GM19240 (cell line): ENCODE results near the gene TLN1.

Experiments used
- DNase-seq: peaks from one replicate; pipeline ENCODE4 v3.0.0; 2011; ENCODE audit warnings: low spot score; ENCODE audit not compliant: insufficient read length

TLN1 gene

DNA sequence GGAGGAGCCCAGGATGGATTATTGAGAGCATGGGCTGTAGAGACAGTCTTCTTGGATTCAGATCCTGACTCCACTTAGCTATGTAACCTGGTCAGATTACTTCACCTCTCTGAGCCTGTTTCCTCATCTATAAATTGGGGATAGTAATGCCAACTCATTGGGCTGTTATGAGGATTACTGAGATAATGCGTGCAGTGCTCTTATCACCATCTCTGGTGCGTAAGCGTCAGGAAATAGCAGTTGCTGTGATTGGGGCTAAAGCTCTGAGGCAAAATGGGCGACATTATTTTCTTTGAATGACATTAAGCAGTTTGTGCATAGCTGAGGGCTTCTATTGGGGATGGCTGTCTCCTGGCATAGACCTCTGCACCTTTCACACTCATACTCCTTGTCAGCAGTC, 23.1 kb upstream of the TLN1 start:
- no peak for DNase-seq

DNA sequence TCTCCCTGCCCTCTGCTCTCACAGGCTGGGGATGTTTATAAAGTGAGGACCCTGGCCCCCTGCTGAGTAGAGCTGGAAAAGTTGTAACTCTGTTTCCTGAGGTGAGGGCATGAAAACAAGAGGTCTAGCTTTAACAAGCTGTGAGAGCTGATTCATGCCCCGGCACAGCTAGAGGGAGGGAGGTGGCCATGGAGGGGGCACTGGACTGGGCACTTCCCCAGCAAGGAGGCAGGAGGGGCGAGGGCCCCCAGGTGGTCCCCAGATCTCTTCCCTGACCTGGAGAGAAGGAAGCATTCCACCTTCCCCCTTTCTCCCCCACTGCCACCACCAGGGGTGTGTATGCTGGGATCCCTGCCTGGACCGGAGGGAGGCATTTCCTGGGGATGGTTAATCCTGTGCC, 22.3 kb upstream of the TLN1 start, which contains the start of gene MSMP:
Gene MSMP, minus strand, starts transcription at position 13 of the 400 bp plus-strand sequence. CDS start 147 bp downstream, outside the sequence.
- DNase-seq = no peak

DNA sequence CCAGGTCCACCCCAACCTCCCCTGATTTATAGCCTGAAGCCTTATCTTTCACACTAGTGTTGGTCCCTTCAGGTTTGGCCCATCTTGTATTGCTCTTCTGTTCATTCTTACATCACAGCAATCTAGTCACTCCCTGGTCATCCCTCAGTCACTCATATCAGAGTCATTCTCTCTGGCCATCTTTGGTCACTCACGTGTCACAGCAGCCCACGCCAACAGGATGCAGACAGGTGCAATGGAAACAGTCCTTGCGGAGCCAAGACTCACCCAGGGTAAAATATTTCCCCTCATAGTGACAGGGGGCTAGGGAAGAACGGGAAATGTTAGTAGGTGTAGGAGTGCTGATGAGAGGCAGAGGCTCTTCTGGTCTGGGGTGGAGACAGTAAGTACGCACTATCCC, 21.5 kb upstream of the TLN1 start:
- no peak for DNase-seq

DNA sequence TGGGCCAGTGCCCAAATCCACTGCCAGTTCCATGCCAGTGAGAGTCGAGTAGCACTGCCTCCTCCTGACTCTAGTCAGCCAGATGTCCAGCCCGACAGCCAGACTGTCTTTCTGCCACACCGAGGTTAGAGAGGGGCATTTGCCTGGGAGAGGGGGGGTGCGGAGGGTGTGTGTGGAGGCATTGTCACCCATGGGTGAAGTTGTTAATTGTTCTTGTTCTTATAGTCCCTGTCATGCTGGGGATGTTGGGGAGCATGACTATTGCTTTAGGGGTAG, 18.2 kb upstream of the TLN1 start:
- DNase-seq = no peak

DNA sequence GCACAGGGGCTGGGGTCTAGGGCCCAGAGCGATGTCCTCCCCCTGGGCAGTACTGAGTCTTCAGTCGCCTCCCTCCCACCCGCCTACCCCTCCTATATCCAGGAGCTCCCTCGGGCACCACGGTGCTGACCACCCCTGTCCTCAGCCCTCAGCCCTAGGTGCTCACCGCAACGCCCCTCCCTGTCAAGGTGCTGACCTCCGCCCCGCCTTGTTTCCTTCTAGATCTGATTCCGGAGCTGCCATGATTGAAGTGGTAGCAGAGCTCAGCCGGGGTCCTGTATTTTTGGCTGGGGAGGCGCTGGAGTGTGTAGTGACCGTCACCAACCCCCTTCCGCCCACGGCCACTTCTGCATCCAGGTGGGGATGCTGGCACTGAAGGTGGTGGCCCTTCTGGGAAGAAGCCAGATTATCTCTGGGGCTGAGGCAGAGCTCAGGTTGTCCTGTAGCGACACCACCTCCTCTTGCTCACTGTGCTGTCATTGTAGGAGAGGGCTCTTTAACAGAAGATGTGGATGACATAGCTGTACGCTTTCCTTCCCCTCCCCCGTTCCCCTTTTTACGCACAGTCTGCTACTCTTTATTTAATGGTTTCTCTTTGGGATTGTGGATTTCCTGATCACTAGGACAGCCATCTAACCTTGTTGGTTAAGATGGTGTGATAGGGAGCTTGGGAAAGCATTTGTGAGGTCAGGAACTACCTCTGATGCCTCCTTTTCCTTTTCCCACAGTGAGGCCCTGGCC, 17.7 kb upstream of the TLN1 start:
- DNase-seq = no peak

DNA sequence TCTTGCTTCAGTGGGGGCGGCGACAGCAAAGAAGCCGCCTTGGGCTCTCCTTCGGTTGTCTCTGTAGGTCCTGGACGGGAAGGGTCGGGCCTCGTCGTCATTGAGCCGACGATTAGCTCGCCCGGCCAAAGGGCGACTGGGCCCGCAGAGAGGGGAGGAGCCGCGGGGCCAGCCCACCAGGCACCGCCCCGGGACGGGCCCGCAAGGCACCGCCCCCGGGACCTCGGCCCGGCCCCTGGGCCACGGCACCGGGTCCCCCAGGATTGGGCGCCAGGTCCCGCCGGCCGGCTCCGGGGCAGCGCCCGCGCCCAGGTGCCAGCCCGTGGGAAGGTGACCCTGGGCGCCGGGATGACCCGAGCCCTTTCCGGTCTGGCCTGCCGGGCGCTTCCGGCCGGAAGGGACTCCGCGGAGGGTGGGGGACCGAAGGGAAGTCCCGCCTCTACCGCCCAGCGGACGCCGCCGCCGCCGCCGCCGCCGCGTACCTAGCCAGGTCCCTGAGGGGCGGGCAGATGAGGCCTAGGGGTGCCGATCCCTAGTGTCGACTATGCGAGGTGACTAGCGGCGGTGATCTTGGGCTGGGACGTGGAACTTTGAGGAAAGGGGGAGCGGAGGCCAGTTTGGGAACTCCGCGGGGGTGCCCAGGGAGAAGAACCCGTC, 17.0 kb upstream of the TLN1 start, which contains the start of the genes GBA2 and RGP1:
Gene GBA2, minus strand, starts transcription at position 371 of the 657 bp plus-strand sequence. CDS start 524 bp downstream, outside the sequence.
Gene RGP1, plus strand, starts transcription at position 430 of the 657 bp plus-strand sequence. CDS start 469 bp downstream, outside the sequence.
- DNase-seq = no peak

DNA sequence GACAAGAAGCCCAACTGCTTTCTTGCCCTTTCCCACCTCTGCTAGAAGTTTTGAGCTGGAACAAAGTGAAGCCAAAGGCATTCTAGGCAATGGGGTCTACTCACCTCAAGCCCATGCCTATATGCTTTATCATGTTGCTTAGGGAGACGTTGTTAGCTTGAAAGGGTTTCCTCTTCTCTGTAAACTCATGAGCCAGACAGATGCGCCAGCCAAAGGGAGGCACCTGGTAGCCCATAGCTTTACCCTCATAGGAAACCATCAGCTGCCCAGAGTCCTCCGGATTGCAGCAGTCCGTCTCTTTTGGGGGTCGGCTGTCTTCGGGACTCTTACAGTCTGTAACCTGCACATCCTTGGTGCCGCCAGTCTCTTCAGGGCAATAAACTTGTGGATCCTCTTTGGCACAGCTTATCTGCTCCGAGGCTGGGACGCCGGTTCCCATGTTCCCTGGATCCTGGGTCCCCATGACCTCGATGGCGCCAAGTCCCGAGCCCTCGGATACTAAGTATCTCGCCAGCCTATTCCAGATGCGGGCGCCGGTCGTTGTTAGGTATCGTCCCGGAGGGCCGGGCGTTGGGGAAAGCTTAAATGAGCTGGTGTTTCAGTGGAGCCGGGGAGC, 16.4 kb upstream of the TLN1 start:
- no peak for DNase-seq

DNA sequence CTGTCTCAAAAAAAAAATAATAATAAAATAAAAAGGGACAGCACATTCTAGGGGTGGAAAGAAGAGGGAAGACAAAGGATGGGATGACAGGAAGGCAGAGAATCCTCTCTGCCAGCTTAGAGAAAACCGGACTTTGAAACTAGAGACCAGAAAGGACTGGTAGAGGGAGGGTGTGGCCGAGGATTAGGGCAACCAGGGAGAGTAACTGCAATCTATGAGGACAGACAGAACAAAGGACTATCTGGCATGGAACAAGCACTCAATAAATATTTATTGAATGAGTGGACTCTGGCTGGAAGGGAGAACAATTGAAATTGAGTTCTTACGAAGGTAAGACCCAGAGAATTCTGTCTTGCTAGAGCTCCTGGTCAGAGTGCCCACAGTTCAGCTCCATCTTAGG, 14.6 kb upstream of the TLN1 start:
- no peak for DNase-seq

DNA sequence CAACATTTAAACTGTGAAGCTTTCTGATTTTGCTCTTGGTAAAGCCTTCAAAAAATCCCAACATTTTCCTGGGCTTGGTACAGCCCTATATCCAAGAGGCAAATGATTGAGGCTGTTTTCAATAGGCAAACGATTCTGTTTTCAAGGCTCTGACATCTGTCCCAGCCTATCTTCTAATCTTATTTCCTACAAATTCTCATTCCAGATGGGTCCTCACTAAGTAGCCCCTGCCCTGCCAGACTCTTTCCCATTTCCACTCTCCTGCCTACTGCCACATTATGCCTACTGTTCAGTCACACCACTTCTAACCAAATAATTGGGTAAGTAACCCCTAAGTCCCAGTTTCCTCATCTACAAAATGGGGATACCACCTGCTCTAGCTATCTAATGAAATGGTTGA, 13.6 kb upstream of the TLN1 start:
- DNase-seq = no peak

DNA sequence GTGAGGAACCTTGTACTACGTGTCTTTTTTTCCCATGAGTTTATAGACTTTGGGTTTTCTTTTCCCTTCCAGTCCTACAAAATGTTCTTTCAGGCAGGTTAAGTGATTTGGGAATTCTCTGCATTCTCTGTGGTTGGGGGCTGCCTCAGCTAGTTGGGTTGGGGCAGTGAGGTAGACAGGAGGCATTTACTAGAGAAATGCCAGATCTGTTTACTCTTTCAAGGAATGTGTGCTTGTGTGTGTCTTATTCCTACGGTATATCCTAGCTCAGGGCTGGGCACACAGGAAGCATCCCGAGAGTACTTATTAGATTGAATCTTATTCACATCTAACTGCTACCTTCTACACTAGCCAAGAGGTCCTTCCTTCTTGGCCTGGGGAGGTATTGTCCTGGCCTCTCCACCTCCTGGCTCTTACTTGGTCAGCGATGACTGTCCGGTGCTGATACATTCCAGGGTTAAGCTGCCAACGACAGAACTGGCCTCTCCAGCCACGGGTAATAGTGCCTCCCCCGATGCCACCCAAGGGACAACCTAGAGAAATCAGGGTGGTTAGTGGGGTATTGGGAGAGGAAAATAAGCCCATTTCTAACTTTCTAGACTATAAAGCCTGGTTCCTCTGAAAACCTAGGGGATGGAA, 12.0 kb upstream of the TLN1 start:
- DNase-seq = no peak

DNA sequence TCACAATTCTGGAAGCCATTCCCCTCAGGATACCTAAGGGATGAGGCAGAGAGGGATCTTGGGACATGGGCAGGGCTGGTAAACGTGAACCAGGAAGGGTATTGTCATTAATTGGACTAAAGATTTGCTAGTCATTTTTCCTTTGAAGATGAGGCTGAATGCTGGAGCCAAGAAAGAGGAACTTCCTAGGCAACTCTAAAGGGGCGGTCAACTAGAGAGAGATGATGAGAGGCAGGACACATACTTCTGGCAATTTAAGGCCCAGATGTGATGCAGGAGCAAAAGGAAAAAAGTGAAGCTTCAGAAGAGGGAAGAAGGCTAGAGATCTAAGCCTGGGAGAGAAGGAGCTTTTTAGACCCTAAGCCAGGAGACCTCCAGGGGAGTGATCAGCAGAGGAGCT, 11.5 kb upstream of the TLN1 start:
- no peak for DNase-seq

DNA sequence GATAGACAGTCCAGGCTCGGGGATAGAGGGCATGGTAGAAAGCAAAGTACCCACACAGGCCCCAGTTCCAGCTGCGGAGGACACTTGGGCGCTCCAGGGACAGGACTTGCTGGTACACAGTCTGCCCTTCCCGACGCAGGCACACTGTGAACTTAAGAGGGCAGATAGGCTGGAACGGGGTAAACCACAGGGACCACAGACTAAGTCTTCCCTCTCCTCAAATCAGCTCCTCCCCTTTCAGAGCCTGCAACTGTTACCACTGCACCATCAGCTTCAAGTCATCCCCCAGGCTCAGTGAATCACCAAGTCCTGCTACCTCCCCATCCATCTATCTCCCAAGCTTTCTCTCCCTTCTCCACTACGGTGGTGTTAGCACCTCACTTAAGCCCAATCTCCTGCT, 9.7 kb upstream of the TLN1 start:
- no peak for DNase-seq

DNA sequence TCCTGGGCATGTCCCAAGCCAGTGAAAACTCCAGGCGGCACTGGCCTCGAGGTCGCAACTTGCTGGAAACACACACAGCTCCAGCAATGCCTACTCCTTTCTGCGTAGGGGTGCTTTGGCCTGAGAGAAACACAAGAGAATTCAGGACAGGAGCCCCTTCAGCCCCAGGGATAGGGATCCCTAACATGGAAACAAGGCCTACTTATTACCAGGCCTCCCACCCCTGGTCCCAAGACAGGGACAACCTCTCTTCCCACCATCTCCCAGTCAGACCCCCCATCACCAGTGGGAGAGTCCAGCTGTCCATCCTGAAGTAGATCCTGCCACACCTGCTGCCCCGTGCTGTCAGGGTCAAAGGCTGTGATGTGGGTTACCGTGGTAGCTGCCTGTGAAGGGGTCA, 8.2 kb upstream of the TLN1 start:
- DNase-seq = no peak

DNA sequence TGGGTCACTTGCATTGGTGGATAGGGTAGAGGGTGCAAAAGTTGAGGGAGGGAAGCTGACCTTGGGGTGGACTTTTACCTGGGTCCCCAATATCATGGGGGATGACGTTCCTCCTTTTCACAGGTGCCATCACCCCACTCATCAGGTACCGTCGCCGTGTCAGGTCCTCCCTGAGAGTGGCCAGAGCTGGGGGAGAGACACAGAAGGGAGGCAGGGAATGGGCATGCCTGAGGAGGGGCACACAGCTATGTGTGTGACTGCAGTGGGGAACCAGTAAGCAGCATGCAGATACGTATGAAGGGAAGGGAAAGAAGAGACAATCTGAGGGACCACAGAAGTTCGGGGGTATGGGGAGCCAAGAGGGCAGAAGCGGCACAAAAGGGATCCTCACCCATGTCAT, 6.9 kb upstream of the TLN1 start:
- DNase-seq = no peak

DNA sequence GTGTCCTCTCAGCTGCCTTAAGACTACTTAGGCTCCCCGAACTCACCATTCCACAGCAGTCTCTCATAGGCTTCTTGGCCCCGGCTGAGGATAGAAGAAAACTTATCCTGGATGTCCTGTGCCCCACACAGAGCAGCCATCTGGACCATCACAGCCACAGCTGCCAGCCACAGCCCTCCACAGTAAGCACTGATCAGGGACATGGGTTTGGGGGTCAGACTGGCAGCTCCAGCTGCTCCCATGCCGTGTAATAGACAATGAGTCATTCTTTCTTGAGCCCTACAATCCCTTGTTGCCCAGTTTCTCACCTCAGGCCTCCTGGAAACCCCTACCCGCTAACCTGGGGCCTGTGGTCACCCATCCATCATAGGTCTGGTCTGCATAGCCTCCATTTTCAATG, 6.2 kb upstream of the TLN1 start:
- no peak for DNase-seq

DNA sequence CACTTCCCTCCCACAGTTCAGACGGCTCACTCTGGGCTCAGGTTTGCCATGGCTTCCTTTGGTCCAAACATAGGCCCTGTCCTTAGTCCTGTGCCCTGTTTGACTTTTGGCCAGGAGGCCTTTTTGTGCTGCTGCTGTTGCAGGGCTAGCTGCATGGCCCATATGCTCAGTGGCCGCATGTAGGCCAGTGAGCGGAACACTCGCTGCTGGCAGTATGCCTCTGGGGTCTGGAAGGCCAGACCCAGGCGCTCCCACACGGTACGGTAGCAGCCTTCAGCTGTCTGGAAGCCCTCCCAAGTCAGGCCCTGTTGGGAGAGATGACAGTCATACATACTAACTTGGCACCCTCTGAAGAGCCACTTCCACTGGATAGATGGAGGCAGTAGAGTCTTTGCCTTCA, 5.1 kb upstream of the TLN1 start:
- no peak for DNase-seq

DNA sequence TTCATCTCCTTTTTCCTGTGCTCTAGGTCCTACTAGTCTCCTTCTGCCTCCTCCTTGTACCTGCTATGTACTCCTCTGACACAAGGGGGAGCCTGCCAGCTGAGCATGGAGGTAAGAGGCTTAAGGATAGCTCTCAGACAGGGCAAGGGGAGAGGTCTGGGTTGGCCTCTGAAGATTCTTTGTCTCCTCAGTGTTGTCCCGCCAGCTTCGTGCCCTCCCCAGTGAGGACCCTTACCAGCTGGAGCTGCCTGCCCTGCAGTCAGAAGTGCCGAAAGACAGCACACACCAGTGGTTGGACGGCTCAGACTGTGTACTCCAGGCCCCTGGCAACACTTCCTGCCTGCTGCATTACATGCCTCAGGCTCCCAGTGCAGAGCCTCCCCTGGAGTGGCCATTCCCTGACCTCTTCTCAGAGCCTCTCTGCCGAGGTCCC, 4.2 kb upstream of the TLN1 start:
- DNase-seq = peak; percentile 61

DNA sequence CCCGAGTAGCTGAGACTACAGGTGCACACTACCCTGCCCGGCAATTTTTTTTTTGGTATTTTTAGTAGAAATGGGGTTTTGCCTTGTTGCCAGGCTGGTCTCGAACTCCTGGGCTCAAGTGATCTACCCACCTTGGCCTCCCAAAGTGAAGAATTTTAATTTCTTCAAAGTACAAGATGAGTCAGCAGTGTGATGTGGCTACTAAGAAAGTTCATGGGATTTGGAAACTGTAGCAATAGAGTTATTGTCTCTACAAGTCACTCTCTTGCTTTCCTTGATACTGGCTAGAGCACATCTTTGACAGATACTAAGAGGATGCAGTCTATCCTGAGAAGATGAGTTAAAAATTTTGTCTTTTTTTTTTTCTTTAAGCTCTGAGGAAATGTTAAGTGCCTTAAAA, 2.1 kb upstream of the TLN1 start:
- no peak for DNase-seq

DNA sequence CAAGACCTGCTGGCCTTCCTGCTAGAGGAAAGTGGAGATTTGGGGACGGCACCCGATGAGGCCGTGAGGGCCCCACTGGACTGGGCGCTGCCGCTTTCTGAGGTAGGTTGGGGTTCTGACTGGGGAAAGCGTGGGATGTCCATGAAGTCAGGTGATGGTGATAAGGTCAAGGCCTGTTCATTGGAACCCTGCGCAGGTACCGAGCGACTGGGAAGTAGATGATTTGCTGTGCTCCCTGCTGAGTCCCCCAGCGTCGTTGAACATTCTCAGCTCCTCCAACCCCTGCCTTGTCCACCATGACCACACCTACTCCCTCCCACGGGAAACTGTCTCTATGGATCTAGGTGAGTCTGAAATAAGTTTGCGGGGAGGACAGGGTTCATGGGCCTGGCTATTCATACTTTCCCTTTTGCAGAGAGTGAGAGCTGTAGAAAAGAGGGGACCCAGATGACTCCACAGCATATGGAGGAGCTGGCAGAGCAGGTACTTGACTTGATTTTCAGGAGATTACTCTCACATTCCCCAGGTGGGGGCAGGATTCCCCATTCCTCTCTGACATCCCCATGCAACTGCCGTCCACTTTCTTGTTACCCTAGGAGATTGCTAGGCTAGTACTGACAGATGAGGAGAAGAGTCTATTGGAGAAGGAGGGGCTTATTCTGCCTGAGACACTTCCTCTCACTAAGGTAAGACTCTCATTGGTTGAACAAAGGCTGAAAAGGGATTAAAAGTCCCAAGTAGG, 976 bp upstream of the TLN1 start:
- DNase-seq = no peak

DNA sequence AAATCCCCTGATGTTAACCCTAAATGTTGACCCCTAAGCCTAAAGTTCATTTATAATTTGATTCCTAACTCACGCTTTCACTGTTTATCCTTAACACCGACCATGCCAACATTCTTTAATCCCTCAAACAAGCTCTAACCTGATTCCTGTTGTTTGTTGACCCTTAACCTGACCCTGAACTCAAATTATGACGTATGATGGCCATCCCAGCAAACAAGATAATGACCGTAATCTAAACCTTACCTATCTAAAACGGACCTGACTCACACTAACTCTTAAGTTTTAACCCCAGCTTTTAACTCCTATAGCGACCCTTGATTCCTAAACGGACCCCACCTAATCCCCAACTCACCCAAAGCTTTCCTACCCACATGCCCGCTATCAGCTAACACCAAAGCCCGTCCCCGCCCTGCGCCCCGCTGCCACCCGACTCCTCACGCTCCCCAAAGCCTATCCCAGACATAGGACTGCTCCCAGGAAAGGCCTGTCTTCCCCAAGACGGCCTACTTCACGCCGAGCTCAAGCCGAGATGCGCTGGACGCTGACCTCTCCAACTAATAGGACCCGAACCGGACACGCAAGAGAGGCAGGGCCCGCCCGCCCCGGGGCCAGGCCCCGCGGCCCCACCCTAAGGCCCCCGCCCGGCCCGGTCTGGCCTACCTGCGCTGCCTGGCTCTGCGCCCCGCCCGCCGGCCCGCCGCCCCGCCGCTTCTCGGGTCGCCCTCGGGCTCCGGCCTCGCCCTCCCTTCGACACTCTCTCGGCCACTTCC, 395 bp downstream of the TLN1 start:
- DNase-seq = no peak

DNA sequence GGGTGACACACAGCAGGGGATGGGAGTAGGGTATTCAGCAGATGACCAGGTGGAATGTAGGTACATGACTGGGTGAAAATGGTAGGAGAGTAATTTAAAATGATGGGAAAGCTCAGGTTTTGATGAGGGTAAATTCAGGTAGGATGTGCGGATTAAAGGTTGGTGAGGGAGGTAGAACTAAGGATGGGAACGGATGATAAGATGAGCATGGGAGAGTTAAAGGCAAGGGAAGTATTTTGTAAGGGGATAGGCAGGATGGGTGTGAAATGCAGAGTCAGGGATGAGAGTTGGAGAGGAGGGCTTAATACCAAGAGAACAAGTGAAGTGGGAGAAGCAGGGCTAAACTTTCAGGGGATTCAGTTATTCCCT, 1.5 kb downstream of the TLN1 start:
- DNase-seq = no peak
